ENCODE results near the gene TUBGCP6.

Gene TUBGCP6

DNA sequence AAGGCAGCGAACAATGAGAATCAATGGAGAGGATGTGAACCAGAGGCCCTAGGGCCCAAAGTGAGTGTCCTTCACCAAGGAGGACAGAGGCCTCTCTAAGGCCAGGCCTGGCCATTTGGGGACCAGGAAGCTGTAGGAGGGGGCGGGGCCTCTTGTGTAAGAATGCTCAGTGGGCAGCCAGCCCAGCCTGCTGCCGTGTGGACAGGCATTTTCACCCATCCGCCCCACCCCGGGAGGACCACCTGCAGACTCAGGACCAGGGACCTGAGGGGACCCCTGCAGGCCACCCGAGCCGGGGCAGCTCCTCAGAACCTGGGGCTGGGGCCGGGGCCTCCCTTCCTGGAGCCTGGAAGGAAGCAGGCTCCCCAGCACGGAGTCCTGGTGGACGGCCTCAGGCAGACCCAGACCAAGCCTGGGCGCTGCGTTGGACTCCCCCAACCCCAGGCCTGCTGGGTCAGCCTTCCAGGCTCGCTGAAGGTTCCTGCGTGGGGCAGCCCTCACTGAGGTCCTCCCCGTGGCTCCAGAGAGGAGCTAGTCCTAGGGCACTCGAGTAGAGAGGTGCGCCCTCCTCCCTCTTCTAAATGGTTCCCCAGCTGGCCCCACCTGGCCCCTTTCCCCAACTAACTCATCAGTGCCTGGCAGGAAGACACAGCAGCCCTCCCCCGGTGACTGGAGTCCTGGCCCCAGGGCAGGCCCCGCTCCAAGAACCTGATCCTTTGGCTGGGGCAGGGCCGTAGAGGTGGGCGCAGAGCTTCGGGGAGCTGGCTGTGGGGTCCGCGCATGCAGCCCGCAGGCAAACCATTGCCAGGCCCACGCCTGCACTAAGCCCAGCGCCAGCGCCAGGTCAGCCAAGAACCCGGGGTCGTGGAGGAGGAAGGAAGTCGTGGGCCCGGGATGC is 60.6 kb downstream of the TUBGCP6 start:
- in situ Hi-C loops (cut with MboI; ENCODE audit: low sequenced_read_pairs), result no loop called here

GRCh38 chr22:50183141-50183971 is 61.5 kb downstream of the TUBGCP6 start:
- in situ Hi-C loops (cut with MboI; ENCODE audit: low sequenced_read_pairs), result no loop called here

- in situ Hi-C loops (cut with MboI; ENCODE audit: low sequenced_read_pairs), result no loop called here
These were observed 62.4 kb downstream of the TUBGCP6 start for GRCh38 chr22:50182176-50183081.

- in situ Hi-C loops (cut with MboI; ENCODE audit: low sequenced_read_pairs), result no loop called here
These were observed 63.9 kb downstream of the TUBGCP6 start for GRCh38 chr22:50180727-50181521.

DNA sequence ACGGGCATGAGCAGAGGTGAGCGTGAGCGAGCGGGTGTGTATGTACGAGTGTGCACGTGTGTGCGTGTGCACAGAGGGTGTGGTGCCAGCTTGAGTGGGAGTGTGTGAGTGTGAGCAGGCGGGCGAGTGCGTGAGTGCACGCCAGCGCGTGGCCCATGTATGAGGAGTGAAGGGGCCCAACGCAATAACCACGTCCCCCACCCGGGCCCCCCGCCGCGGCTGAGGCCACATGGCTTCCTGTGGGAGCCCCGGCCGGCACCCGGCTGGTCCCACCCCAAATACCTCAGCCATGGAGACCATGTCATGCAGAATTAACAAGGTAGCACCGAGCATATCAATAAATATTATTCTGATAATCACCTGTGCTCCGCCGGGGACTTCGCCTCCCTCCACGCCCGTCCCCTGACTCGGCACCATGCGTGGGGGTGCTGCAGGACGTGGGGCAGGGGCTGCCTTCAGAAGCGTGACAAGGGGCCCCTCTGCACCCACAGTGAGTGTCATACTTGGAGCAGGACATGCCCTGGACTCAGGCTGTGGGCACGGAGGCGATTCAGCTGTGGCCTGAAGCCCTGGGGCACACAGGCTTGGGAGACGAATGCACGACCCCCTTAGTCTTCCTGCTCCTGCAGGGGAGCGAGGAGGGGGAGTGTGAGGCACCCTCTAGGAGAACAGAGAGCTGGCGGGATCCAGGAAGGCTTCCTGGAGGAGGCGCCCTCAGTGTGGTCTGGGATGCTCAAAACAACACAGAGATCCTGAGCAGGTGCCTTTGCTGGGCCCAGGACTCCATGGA is 64.7 kb downstream of the TUBGCP6 start:
- in situ Hi-C loops (cut with MboI; ENCODE audit: low sequenced_read_pairs), result no loop called here

- in situ Hi-C loops (cut with MboI; ENCODE audit: low sequenced_read_pairs), result no loop called here
These were observed 65.7 kb downstream of the TUBGCP6 start for GRCh38 chr22:50178871-50179869.

GRCh38 chr22:50178471-50178864 is 66.4 kb downstream of the TUBGCP6 start:
- in situ Hi-C loops (cut with MboI; ENCODE audit: low sequenced_read_pairs), result no loop called here

DNA sequence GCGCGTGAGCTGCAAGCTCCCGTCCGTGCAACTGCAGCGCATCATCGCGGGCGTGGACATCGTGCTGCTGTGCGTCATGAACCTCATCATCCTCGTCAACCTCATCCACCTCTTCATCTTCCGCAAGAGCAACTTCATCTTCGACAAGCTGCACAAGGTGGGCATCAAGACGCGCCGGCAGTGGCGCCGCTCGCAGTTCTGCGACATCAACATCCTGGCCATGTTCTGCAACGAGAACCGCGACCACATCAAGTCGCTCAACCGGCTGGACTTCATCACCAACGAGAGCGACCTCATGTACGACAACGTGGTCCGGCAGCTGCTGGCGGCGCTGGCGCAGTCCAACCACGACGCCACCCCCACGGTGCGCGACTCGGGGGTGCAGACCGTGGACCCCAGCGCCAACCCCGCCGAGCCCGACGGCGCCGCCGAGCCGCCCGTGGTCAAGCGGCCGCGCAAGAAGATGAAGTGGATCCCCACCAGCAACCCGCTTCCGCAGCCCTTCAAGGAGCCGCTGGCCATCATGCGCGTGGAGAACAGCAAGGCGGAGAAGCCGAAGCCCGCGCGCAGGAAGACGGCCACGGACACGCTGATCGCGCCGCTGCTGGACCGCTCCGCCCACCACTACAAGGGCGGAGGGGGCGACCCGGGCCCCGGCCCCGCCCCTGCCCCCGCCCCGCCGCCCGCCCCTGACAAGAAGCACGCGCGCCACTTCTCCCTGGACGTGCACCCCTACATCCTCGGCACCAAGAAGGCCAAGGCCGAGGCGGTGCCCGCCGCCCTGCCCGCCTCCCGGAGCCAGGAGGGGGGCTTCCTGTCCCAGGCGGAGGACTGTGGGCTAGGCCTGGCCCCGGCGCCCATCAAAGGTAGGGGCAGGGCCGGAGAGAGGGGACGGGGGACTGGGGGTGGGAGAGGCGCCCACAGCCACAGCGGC is 67.0 kb downstream of the TUBGCP6 start:
- in situ Hi-C loops (cut with MboI; ENCODE audit: low sequenced_read_pairs), result no loop called here

DNA sequence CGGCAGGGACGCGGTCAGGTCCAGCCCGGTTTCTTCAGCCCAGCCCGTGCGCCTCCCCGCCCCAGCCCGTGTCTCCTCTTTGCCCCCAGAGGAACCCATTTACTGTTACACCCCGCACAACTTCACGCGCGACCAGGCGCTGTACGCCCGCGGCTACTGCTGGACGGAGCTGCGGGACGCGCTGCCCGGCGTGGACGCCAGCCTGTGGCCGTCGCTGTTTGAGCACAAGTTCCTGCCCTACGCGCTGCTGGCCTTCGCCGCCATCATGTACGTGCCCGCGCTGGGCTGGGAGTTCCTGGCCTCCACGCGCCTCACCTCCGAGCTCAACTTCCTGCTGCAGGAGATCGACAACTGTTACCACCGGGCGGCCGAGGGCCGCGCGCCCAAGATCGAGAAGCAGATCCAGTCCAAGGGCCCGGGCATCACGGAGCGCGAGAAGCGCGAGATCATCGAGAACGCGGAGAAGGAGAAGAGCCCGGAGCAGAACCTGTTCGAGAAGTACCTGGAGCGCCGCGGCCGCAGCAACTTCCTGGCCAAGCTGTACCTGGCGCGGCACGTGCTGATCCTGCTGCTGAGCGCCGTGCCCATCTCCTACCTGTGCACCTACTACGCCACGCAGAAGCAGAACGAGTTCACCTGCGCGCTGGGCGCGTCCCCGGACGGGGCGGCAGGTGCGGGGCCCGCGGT is 67.8 kb downstream of the TUBGCP6 start:
- in situ Hi-C loops (cut with MboI; ENCODE audit: low sequenced_read_pairs), result no loop called here

GRCh38 chr22:50175921-50176849 is 68.6 kb downstream of the TUBGCP6 start:
- in situ Hi-C loops (cut with MboI; ENCODE audit: low sequenced_read_pairs), result no loop called here

DNA sequence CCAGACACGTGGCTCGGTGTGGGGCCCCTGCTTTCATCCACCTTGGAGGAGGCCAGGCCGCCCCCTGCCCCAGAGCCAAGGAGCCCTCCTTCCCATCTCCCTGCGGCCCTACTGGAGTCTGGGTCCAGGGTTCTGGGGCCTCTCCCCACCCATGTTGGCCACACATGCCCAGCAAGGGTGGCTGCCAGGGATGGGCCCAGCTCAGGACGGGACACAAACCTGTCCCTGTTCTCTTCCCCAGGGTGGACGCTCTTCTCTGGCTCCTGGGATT is 69.7 kb downstream of the TUBGCP6 start:
- in situ Hi-C loops (cut with MboI; ENCODE audit: low sequenced_read_pairs), result no loop called here

GRCh38 chr22:50174382-50175190 is 70.2 kb downstream of the TUBGCP6 start:
- in situ Hi-C loops (cut with MboI; ENCODE audit: low sequenced_read_pairs), result no loop called here

GRCh38 chr22:50173983-50174355 is 70.9 kb downstream of the TUBGCP6 start:
- in situ Hi-C loops (cut with MboI; ENCODE audit: low sequenced_read_pairs), result no loop called here

DNA sequence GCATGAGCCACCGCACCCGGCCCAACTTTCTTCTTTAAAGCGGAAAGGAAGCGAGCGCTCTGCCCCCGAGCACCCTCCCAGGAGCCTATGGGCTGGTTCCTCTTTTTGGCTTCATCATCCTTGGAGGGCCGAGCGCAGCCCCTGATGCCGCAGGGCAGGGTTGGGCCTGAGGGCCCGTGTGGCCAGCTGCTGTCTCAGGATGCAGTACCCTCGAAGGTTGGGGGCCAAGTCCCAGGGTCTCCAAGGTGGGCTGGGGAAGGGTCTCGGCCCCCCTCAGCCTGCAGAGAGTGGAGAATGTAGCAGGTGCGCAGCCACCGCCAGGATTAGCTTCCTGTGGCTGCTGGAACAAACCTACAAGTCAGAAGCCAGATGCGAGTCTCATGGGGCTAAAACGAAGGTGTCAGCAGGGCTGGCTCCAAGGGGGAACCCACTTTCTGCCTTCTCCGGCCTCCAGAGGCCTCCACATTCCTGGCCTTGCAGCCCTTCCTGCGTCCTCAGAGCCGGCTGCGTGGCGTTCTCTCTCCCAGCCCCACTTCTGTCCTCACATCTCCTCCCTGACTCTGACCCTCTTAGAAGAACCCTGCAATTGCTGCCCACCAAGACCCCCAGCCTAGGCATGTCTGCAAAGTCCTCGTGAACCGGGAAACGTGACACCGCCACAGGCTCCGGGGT is 71.4 kb downstream of the TUBGCP6 start:
- in situ Hi-C loops (cut with MboI; ENCODE audit: low sequenced_read_pairs), result no loop called here
